ENCODE results near the gene RSPO3.

The RSPO3 gene

DNA sequence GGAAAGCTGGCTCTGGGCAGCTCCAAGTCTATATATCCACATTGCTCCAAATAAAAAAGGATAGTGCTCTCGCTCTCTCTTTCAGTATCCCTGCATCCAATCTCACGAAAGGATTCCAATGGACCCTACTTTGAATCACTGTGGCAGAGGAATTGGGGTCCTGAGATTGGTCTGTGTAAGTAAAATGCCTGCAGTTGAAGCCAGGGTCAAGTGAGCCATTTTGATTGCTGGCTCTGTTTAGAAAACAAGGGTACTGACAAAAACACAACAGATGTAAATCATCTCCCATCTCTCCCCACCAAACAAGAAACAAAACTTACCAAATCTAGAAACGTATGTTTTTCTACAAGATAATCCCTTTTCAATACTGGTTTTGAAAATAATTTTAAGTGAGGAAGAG is 45.6 kb downstream of the RSPO3 start:
- H3K9me3 ChIP-seq (ENCODE audit: control insufficient read depth, low read length), result no peaks in the 10 kb centered on the region

DNA sequence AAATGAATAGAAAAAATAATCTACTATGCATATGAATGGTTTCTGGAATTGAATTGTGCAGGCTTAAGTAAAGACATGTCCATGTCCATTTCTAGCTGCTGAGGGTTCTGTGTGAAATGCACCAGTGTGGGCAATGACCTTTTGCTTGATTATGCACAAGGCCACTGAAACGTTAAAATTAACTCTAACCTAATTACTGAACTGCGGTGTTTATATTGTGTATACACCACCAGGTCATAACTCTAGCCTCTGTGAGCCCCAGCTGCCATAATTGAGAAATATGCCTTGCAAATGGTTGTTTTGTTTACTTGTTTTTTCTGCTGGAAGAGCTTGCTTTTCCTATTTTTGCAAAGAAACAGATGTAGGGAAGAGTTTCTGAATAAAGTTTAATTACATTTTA is 46.1 kb downstream of the RSPO3 start:
- DNase-seq (ENCODE audit: low read depth), result no peak
- Histone ChIP-seq H3K27me3 (replicated peaks; ENCODE audit: control insufficient read depth, insufficient read depth, low read length) (no peaks in the 10 kb centered on the region), H3K9me3 (ENCODE audit: control insufficient read depth, low read length) (no peaks in the 10 kb centered on the region), H3K4me1 (ENCODE audit: control insufficient read depth, insufficient read depth, low read length) (peaks cover 28% of the 10 kb centered on the region), H3K4me3 (ENCODE audit: low read length) (no peak overlapping the region), H3K9ac (ENCODE audit: low read length) (no peak overlapping the region), H3K36me3 (ENCODE audit: control insufficient read depth, insufficient read depth, low read length, severe bottlenecking) (no peaks in the 10 kb centered on the region)

More for the DNA sequence above, 45.6 kb downstream of the RSPO3 start:
- H3K27me3 ChIP-seq (replicated peaks; ENCODE audit: control insufficient read depth, insufficient read depth, low read length), result no peaks in the 10 kb centered on the region
- no peaks in the 10 kb centered on the region for H3K36me3 ChIP-seq (ENCODE audit: control insufficient read depth, insufficient read depth, low read length, severe bottlenecking)
- H3K4me1 ChIP-seq (ENCODE audit: control insufficient read depth, insufficient read depth, low read length), result peaks cover 28% of the 10 kb centered on the region
- no peak overlapping the region for H3K9ac ChIP-seq (ENCODE audit: low read length)
- no peak overlapping the region for H3K4me3 ChIP-seq (ENCODE audit: low read length)
- DNase-seq (ENCODE audit: low read depth), result no peak

DNA sequence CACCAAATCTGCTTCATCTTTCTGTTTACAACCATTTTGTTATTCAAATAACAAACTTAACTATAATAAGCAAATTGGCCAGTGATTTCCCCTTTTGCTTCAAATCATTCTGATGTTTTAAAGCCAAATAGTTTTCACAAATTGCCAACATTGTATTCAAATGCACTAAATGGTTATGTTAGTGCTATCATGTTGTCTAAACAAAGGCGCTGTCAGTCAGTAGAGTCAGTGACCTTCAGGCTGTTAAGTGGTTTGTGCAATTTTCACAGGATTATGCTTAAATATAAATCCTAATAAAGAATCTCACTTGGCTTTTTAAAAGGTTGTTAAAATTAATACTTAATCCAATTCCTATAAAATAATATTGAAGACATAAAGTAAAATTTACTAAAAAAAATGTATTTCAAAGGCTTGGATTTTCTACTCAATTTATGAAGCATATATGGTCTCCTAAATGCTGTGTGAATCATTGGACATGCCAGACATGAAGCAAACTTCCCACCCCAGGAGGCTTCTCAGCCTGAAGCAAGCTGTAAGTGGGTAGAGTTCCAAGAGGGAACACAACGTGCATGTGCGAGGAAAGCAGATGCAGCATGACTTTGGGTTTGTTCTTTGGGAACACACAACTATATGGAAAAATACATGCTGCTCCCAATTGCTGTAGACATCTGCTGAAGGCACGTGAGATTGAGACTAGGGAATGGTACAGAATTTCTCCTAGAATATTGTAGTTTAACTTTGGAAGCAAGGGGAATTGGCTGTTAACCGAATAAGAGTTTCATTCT is 54.9 kb downstream of the RSPO3 start:
- no peak overlapping the region for H3K9ac ChIP-seq (ENCODE audit: low read length)
- no peaks in the 10 kb centered on the region for H3K9me3 ChIP-seq (ENCODE audit: control insufficient read depth, low read length)
- peaks cover 35% of the 10 kb centered on the region for H3K4me1 ChIP-seq (ENCODE audit: control insufficient read depth, insufficient read depth, low read length)
- no peaks in the 10 kb centered on the region for H3K27me3 ChIP-seq (replicated peaks; ENCODE audit: control insufficient read depth, insufficient read depth, low read length)
- H3K4me3 ChIP-seq (ENCODE audit: low read length), result no peak overlapping the region
- no peaks in the 10 kb centered on the region for H3K36me3 ChIP-seq (ENCODE audit: control insufficient read depth, insufficient read depth, low read length, severe bottlenecking)
- no peak for DNase-seq (ENCODE audit: low read depth)

DNA sequence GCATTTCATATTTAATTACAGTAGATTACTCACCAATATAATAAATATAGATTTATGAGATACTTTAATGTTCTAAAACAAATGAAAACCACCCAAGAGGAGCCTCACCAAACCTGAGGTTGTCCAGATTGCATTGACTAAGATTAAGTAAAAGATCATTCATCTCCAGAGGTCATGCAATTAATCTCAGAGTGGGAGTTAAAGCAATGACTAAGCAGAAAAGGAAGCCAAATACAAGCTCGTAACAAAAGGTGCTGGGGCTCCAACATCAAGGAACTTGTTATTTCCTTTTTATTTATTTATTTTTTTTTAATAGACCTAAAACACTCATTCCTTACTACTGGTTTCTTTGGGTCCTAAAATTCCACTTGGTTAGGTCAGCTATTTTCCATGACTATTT is 57.7 kb downstream of the RSPO3 start:
- no peaks in the 10 kb centered on the region for H3K9me3 ChIP-seq (ENCODE audit: control insufficient read depth, low read length)
- H3K4me1 ChIP-seq (ENCODE audit: control insufficient read depth, insufficient read depth, low read length), result peaks cover 35% of the 10 kb centered on the region
- H3K27me3 ChIP-seq (replicated peaks; ENCODE audit: control insufficient read depth, insufficient read depth, low read length), result no peaks in the 10 kb centered on the region
- no peak overlapping the region for H3K9ac ChIP-seq (ENCODE audit: low read length)
- no peak for DNase-seq (ENCODE audit: low read depth)
- H3K4me3 ChIP-seq (ENCODE audit: low read length), result peak overlapping the region; percentile 30
- no peaks in the 10 kb centered on the region for H3K36me3 ChIP-seq (ENCODE audit: control insufficient read depth, insufficient read depth, low read length, severe bottlenecking)

DNA sequence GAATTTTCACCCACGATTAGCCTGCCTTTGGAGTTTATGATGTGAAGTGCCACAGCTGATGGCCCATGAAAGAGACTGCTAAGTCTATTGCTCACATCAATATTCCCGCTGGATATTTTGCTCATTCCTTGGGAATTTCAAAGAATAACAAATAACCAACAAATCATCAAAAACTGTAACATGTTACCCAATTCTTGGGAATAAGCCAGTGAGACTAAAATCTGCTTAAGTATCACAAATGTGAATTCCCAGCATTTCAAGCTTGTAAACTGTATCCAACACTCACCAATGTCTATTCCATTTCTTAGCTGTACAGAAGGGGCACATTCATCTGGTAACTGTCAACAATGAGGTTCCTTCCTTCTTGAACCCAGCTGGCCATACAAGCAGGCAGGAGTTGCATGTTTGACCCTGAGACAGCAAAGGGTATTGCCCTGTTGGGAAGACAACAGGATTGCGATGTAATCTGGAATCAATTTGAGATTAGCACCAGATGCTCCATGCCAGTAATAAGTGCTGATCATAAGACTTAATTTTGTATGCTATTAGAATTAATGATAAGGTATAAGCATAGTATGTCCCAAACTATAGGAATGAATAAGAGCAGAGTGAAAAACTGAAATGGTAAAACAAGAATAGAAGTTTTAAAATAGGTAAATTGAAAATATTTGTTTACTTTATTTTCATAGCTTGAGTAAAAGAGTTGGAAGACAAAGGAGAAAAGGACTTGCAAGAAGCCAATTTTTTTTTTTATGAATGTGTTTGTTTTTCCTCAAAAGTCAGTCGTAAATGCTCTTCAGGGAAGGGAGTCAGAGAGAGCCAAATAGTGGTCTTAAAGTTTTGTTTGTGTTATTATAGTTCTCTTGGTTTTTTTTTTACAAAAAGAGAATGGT is 58.8 kb downstream of the RSPO3 start:
- H3K36me3 ChIP-seq (ENCODE audit: control insufficient read depth, insufficient read depth, low read length, severe bottlenecking), result no peaks in the 10 kb centered on the region
- peak; percentile 87 for DNase-seq (ENCODE audit: low read depth)
- H3K9me3 ChIP-seq (ENCODE audit: control insufficient read depth, low read length), result no peaks in the 10 kb centered on the region
- H3K4me1 ChIP-seq (ENCODE audit: control insufficient read depth, insufficient read depth, low read length), result peaks cover 40% of the 10 kb centered on the region
- no peaks in the 10 kb centered on the region for H3K27me3 ChIP-seq (replicated peaks; ENCODE audit: control insufficient read depth, insufficient read depth, low read length)
- peak overlapping the region; percentile 30 for H3K4me3 ChIP-seq (ENCODE audit: low read length)
- H3K9ac ChIP-seq (ENCODE audit: low read length), result peak overlapping the region; percentile 44

DNA sequence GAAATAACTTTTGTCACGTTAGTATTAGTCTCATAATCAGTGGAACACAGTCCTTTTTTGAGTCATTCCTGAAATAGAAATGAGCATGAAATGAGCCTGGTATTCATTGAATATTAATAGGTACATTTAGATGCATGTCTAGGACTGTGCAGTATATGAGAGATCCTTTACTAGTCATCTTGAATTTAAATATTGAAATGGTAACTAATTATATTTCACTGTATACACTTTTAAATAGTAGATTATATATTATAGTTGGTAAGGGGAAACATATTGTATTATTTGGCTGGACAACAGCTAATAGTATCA is 59.4 kb downstream of the RSPO3 start:
- no peak overlapping the region for H3K4me3 ChIP-seq (ENCODE audit: low read length)
- H3K9ac ChIP-seq (ENCODE audit: low read length), result no peak overlapping the region
- H3K27me3 ChIP-seq (replicated peaks; ENCODE audit: control insufficient read depth, insufficient read depth, low read length), result no peaks in the 10 kb centered on the region
- peaks cover 46% of the 10 kb centered on the region for H3K4me1 ChIP-seq (ENCODE audit: control insufficient read depth, insufficient read depth, low read length)
- no peaks in the 10 kb centered on the region for H3K9me3 ChIP-seq (ENCODE audit: control insufficient read depth, low read length)
- DNase-seq (ENCODE audit: low read depth), result no peak
- H3K36me3 ChIP-seq (ENCODE audit: control insufficient read depth, insufficient read depth, low read length, severe bottlenecking), result no peaks in the 10 kb centered on the region

DNA sequence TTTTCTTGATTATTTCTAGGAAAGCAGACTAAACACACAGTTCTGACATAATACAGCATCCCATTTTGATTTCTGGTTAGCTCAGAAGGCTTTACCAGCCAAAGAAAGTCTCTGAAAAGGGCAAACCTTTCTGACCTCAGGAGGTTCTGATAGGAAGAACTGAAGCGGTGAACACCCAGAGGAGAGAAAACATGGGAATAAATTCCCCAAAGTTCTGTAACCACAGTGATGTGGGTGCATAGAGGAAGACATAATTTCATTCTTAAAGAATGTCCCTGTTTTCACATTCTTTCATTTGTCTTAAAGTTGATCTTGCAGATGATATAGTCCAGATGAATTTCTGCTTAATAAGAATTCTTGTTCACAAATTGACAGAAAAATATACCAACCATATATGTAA is 60.3 kb downstream of the RSPO3 start:
- H3K4me1 ChIP-seq (ENCODE audit: control insufficient read depth, insufficient read depth, low read length), result peaks cover 50% of the 10 kb centered on the region

DNA sequence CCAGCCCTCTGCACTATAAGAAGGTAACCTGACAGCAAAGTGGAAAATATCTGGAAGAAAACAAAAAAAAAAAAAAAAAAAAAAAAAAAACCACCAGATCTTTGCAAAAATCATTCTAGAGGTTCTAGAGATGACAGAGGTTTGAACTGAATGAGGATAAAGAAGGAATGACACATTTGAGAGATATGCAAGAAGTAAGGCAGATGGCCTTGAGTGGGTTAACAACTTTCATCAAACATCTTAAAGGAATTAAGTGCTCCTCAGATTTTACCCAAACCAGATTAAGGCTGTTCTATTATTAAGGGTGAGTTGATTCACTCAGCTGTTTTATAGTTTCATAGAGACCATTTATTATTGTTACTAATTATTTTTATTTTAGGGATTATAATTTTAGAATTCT is 62.0 kb downstream of the RSPO3 start:
- DNase-seq (ENCODE audit: low read depth), result no peak
- Histone ChIP-seq H3K9me3 (ENCODE audit: control insufficient read depth, low read length) (no peaks in the 10 kb centered on the region), H3K36me3 (ENCODE audit: control insufficient read depth, insufficient read depth, low read length, severe bottlenecking) (no peaks in the 10 kb centered on the region), H3K27me3 (replicated peaks; ENCODE audit: control insufficient read depth, insufficient read depth, low read length) (no peaks in the 10 kb centered on the region), H3K4me3 (ENCODE audit: low read length) (no peak overlapping the region), H3K4me1 (ENCODE audit: control insufficient read depth, insufficient read depth, low read length) (peaks cover 50% of the 10 kb centered on the region), H3K9ac (ENCODE audit: low read length) (no peak overlapping the region)

More for the DNA sequence above, 60.3 kb downstream of the RSPO3 start:
- H3K9me3 ChIP-seq (ENCODE audit: control insufficient read depth, low read length), result no peaks in the 10 kb centered on the region
- DNase-seq (ENCODE audit: low read depth), result peak; percentile 64
- no peaks in the 10 kb centered on the region for H3K27me3 ChIP-seq (replicated peaks; ENCODE audit: control insufficient read depth, insufficient read depth, low read length)
- no peaks in the 10 kb centered on the region for H3K36me3 ChIP-seq (ENCODE audit: control insufficient read depth, insufficient read depth, low read length, severe bottlenecking)
- H3K9ac ChIP-seq (ENCODE audit: low read length), result no peak overlapping the region
- H3K4me3 ChIP-seq (ENCODE audit: low read length), result no peak overlapping the region

DNA sequence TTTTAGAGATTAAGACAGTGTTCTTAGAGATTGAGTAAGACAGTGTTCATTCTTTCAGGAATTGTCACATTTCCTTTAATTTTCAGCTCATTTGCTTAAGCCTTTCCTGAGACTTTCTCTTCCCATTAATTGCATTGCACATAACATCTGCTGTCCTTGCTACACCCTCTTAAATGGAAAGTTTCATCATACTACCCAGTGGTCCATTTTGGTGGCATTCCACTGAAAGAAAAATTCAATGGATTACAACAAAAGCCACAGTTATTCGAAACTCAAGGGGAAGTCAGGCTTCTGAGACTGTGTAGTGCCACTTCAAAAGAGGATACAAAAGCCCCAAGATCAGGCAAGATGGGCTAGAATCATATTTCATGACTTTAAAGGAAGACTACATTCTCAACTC is 64.0 kb downstream of the RSPO3 start:
- peak; percentile 90 for DNase-seq (ENCODE audit: low read depth)
- H3K9me3 ChIP-seq (ENCODE audit: control insufficient read depth, low read length), result no peaks in the 10 kb centered on the region
- H3K36me3 ChIP-seq (ENCODE audit: control insufficient read depth, insufficient read depth, low read length, severe bottlenecking), result no peaks in the 10 kb centered on the region
- H3K4me1 ChIP-seq (ENCODE audit: control insufficient read depth, insufficient read depth, low read length), result peaks cover 36% of the 10 kb centered on the region
- peak overlapping the region; percentile 9 for H3K4me3 ChIP-seq (ENCODE audit: low read length)
- H3K9ac ChIP-seq (ENCODE audit: low read length), result no peak overlapping the region
- H3K27me3 ChIP-seq (replicated peaks; ENCODE audit: control insufficient read depth, insufficient read depth, low read length), result no peaks in the 10 kb centered on the region

DNA sequence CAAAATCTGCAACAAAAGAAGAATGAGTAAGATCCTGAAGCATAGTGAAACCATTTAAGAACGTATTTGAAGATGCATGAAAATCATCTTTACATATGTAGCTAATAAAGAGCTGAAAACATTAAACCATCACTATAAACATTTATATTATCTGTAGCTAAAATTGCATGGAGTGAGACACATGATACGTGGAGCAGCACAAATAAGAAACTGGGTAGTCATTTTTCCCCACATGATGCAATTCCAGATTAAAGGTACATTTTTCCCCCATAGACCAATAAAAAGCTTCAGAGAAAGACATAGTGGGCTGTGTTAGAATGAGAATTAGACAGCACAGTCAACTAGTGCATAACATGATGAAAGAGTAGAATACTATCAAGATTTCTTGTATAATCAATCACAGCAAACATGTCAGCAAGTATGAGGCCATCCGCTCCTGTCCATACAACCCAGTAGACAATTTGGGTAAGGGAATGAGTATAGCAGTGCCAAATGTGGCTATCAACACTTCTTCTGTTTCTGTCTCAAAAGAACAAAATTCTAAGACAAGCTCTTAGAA is 67.0 kb downstream of the RSPO3 start:
- DNase-seq (ENCODE audit: low read depth), result no peak

DNA sequence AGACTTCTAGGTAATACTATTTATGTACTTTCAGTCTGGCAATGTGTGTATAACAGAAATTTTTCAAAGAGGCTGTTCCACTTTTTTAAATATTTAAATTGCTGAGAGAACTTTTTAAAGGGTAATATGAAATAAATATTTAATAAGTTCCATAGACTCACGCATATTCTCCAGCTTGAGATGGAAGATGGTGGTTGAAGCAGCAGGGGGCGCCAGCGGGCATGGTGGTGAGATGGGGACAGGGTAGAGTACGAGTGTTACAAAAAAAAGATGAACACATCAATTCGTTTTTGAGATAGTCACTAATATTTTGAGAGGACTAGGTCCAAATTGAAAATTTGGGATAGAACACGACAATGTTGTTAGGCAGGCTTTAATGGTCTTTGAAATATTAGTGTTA is 68.4 kb downstream of the RSPO3 start:
- Histone ChIP-seq H3K9ac (ENCODE audit: low read length) (no peak overlapping the region), H3K36me3 (ENCODE audit: control insufficient read depth, insufficient read depth, low read length, severe bottlenecking) (no peaks in the 10 kb centered on the region), H3K4me3 (ENCODE audit: low read length) (no peak overlapping the region), H3K4me1 (ENCODE audit: control insufficient read depth, insufficient read depth, low read length) (peaks cover 43% of the 10 kb centered on the region), H3K27me3 (replicated peaks; ENCODE audit: control insufficient read depth, insufficient read depth, low read length) (no peaks in the 10 kb centered on the region), H3K9me3 (ENCODE audit: control insufficient read depth, low read length) (no peaks in the 10 kb centered on the region)
- DNase-seq (ENCODE audit: low read depth), result no peak

More for the DNA sequence above, 67.0 kb downstream of the RSPO3 start:
- Histone ChIP-seq H3K4me1 (ENCODE audit: control insufficient read depth, insufficient read depth, low read length) (peaks cover 38% of the 10 kb centered on the region), H3K36me3 (ENCODE audit: control insufficient read depth, insufficient read depth, low read length, severe bottlenecking) (no peaks in the 10 kb centered on the region), H3K9ac (ENCODE audit: low read length) (no peak overlapping the region), H3K9me3 (ENCODE audit: control insufficient read depth, low read length) (no peaks in the 10 kb centered on the region), H3K4me3 (ENCODE audit: low read length) (no peak overlapping the region), H3K27me3 (replicated peaks; ENCODE audit: control insufficient read depth, insufficient read depth, low read length) (no peaks in the 10 kb centered on the region)

Measured in adipocyte (in vitro differentiated cells).